Nephron progenitor cell (in vitro differentiated cells): ENCODE measurements around the gene SLC22A31.
"Not testable (repeated sequence)": the region's sequence is repeated elsewhere in the genome, so short reads cannot be mapped to it uniquely, and the experiment has no call there.

Experiments used
- DNase-seq: peaks from one replicate; pipeline ENCODE4 v3.0.0; 2021
- H3K27ac Mint-ChIP-seq: 2 replicates; pipeline ENCODE4 v1.8.0; 2021; ENCODE audit warnings: mild to moderate bottlenecking, moderate library complexity, mixed read lengths
- H3K27me3 Mint-ChIP-seq: 2 replicates; pipeline ENCODE4 v1.8.0; 2021; ENCODE audit warnings: mild to moderate bottlenecking, low read depth, mixed read lengths; ENCODE audit not compliant: poor library complexity
- H3K36me3 Mint-ChIP-seq: 2 replicates; pipeline ENCODE4 v1.8.0; 2021; ENCODE audit warnings: low read depth, mixed read lengths
- H3K4me1 Mint-ChIP-seq: 2 replicates; pipeline ENCODE4 v1.8.0; 2021; ENCODE audit warnings: mixed read lengths
- H3K4me3 Mint-ChIP-seq: 2 replicates; pipeline ENCODE4 v1.8.0; 2021; ENCODE audit warnings: mild to moderate bottlenecking, moderate library complexity, mixed read lengths
- H3K9me3 Mint-ChIP-seq: 2 replicates; pipeline ENCODE4 v1.8.0; 2021; ENCODE audit warnings: mild to moderate bottlenecking, moderate library complexity, mixed read lengths
- CTCF ChIP-seq: fragments of 200-600 bp; sonication (generic); IDR thresholded peaks from 2 replicates; pipeline ENCODE4 v1.5.0; 2021; ENCODE audit warnings: antibody characterized with exemption

Gene SLC22A31

GRCh38 chr16:89191033-89191900, 9.1 kb downstream of the SLC22A31 start:
- Mint-ChIP-seq H3K9me3 (no peaks in the 10 kb centered on the region), H3K27me3 (peaks cover 46% of the 10 kb centered on the region), H3K4me3 (no peak overlapping the region), H3K27ac (no peak overlapping the region), H3K4me1 (no peaks in the 10 kb centered on the region), H3K36me3 (no peaks in the 10 kb centered on the region)
- no peak for TF ChIP-seq CTCF
- DNase-seq: no peak

GRCh38 chr16:89190150-89190958, 10.0 kb downstream of the SLC22A31 start:
- Mint-ChIP-seq H3K27me3 (peaks cover 46% of the 10 kb centered on the region), H3K4me1 (no peaks in the 10 kb centered on the region), H3K36me3 (no peaks in the 10 kb centered on the region), H3K4me3 (no peak overlapping the region), H3K9me3 (no peaks in the 10 kb centered on the region), H3K27ac (peak overlapping the region; percentile 32)
- no peak for TF ChIP-seq CTCF
- peak; percentile 16 for DNase-seq

GRCh38 chr16:89189358-89190025, 10.8 kb downstream of the SLC22A31 start:
- Mint-ChIP-seq H3K27ac (no peak overlapping the region), H3K27me3 (peaks cover 52% of the 10 kb centered on the region), H3K4me1 (no peaks in the 10 kb centered on the region), H3K4me3 (no peak overlapping the region), H3K9me3 (no peaks in the 10 kb centered on the region), H3K36me3 (no peaks in the 10 kb centered on the region)
- TF ChIP-seq CTCF: no peak
- peak; percentile 12 for DNase-seq

- H3K27me3 Mint-ChIP-seq: peaks cover 53% of the 10 kb centered on the region
- not testable (repeated sequence) for H3K9me3 Mint-ChIP-seq, H3K36me3 Mint-ChIP-seq, H3K27ac Mint-ChIP-seq, DNase-seq, H3K4me1 Mint-ChIP-seq, H3K4me3 Mint-ChIP-seq
These were observed 11.6 kb downstream of the SLC22A31 start for GRCh38 chr16:89188471-89189357.

GRCh38 chr16:89187770-89188392, 12.5 kb downstream of the SLC22A31 start:
- H3K27me3 Mint-ChIP-seq: peaks cover 59% of the 10 kb centered on the region
- H3K4me1 Mint-ChIP-seq: no peaks in the 10 kb centered on the region
- DNase-seq: peak; percentile 28
- TF ChIP-seq CTCF: no peak
- no peaks in the 10 kb centered on the region for H3K9me3 Mint-ChIP-seq
- H3K27ac Mint-ChIP-seq: no peak overlapping the region
- no peaks in the 10 kb centered on the region for H3K36me3 Mint-ChIP-seq
- H3K4me3 Mint-ChIP-seq: no peak overlapping the region
